LoVo (cell line): ENCODE results near the gene CDT1.
"Not testable (repeated sequence)": the region's sequence is repeated elsewhere in the genome, so short reads cannot be mapped to it uniquely, and the experiment has no call there.

Experiments used
- DNase-seq: peaks from one replicate; pipeline ENCODE4 v3.0.0-alpha.2; 2016; ENCODE audit warnings: low spot score

CDT1 gene

DNA sequence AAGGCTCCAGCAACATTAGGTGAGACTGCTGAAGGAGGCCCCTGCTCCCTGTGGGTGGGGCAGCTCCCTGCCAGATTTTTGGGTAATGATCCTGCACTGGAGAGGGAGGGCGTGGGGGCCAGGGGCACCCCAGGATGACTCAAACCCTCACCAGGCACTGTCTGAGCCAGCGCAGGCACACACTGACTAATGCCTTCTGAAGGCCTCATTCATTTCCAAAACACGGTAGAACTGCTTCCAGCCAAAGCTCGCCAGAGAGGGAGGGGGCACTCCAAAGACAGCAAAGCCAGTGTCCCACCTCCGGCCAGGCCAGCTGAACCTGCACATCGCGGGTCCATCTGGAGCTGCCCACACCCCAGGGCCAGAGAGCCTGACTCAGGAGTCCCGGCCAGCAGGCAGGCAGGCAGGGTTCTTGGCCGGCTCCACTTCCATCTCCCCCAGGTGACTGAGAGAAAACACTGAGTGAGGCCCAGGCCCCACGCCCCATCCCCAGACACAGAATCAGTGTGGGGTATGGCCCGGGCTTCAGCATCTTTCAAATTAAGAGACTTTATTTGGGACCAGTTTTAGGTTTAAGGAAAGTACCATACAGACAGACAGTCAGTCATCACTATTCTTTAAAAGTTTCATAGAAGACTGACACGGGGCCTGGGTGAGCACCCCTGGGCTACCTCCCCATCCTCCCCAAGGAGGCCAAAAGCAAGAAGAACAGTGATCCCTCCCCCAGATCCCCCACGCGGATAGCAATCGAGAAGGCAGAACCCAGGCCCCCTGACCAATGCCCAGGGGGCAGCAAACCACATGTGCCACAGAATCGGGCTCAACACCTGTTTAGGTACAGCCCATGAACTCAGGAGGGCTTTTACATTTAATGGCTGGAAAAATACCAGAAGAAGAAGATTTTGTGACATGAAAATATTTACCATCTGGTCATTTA lies 20.9 kb upstream of the CDT1 start:
- no peak for DNase-seq

DNA sequence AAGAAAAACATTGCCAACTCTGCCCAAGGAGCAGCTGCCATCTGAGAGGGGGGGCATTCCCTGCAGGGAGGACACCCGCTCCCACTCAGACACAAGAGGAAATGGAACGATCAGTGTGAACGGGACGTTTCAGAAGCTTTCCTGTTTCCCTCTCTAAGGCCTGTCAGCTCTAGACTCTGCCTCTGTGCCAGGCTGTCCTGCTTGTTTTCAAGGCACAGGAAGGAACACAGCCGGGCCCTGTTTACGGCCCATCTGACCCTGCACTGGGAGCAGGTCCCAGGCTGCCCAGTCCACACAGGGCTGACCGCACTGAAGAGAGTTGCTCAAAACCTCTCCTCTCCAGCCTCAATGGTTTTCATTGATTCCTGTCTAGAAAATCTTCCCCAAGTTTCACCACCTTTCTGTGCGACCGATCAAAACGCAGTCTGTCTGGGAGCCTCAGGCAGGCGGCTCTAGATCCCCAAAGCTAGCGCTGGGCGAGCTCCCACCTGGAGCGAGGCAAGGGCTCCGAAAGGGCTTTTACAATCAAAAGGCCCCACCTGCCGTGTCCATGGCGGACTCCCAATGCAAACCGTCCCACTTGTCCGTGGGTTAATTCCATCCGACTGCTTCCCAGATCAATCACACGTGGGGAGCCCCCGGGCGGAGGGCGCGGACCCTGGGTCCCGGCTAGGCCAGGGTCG lies 20.1 kb upstream of the CDT1 start:
- no peak for DNase-seq

DNA sequence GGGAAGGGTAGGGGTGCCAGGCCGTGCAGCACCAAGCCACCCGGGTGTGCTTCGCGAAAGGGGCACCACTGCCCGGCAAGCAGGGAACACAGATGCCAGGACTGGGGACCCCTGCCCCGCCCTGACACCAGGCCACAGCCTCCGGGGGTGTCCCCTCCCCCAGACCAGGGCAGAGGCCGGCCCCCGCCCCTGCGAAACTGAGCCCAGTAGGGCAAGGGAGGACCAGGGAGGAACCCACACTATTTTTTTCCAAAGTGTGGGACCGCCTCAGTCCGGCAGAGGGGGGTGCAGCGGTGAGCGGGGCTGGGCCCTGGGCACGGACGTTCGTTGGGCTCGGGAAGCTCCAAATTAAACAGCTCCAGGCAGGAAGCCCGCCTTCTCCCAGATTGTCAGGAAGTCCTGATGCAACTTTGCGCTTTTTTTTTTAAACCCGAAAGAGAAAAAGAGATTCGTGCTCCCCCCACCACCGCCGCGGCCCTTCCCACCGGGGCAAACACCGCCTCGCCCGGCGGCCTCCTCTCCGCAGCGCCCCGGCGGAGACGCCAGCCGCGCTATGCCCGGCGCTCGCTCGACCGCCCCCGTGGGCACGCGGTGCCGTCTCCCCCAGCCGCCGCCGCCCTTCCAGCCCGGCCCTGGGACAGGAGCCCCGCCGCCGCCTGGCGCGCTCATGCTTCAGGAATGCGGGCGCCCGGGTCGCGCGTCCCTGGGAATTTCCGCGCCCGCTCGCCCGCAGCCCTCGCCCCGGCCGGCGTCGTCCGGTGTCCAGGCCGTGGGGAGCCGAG lies 19.3 kb upstream of the CDT1 start:
- peak; percentile 54 for DNase-seq

DNA sequence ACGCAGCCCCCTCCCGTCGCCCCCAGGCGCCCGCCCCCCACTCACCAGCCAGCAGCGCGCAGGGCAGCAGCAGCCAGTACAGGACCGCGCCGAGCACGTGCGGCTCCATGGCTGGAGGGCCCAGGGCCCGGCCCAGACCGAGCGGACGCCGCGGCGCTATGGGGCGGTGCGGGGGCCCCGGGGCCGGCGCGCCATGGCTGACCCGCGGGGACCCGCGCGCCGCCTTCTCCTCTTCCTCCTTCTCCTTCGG lies 18.8 kb upstream of the CDT1 start:
- DNase-seq = no peak

DNA sequence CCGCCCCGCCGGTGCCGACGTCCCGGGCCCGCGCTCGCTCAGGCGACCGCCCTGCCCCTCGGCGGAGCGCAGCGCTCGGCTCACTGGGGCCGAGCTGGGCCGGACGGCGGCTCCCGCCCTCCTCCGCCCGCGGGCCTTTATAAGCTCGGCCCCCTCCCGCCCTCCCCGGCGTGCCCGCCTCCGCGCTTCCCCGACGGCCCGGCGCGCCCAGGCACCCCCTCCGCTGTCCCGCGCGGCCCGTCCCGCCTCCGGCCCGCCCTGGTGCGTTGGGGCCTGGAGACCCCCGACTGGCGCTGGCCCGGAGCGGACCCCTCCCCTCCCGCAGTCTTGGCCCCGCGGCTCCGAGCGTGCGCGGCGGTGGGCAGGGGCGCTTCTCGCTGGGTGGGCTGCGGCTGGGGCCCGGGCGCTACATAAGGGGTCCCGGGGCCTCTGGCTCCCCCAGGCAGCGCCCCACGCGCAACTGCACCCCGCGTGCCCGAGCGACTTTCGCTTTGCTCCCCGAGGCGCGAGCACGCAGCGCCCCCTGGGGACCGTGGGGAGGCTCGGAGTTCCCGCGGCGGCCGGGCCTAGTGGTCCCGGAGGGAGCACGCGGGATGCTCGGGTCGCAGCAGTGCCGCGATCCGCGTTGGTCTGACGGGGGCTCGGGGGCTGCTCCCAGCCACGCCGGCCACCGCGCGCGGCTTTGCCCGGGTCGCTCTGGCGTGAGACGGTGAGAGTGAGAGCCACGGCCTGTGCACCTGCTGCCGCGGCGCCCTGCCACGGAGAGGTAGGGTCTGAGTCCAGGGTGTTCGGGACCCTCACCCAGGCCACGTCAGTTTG lies 18.3 kb upstream of the CDT1 start, which contains the start of gene PIEZO1:
Gene PIEZO1, minus strand, starts transcription at position 115 of the 819 bp plus-strand sequence. CDS start 256 bp downstream, outside the sequence.
- peak; percentile 66 for DNase-seq

DNA sequence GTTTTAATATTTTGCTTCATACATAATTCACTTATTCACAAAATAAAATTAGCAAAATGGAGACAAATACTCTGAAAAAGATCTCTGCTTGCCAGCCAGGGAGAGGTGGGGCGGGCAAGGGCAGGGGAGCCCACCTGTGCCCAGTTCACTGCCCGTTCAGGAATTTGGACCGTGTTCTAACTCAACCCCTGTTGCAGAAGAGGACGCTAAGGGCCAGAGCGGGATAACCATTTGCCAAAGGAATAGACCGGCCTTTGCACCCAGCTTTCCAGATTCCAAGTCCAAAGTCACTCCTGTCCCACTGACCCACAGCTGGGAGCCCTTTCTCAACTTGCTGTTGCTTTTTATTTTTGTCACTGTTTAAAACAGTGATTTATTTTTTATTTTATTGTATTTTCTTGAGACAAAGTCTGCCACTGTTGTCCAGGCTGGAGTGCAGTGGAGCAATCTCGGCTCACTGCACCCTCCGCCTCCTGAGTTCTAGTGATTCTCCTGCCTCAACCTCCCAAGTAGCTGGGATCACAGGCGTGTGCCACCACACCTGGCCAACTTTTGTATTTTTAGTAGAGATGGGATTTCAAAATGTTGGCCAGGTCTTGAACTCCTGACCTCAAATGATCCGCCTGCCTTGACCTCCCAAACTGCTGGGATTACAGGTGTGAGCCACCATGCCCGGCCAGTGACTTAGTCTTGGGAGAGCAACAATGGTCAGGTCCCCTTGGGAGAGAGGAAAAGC lies 15.8 kb upstream of the CDT1 start:
- DNase-seq = no peak

DNA sequence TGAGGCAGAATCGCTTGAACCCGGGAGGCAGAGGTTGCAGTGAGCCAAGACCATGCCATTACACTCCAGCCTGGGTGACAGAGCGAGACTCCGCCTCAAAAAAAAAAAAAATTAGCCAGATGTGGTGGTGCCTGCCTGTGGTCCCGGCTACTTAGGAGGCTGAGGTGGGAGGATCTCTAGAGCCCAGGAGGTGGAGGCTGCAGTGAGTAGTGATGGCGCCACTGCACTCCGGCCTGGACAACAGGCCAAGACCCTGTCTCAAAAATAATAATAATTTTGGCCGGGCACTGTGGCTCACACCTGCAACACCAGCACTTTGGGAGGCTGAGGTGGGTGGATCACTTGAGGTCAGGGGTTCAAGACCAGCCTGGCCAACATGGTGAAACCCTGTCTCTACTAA lies 14.8 kb upstream of the CDT1 start:
- DNase-seq = not testable (repeated sequence)

DNA sequence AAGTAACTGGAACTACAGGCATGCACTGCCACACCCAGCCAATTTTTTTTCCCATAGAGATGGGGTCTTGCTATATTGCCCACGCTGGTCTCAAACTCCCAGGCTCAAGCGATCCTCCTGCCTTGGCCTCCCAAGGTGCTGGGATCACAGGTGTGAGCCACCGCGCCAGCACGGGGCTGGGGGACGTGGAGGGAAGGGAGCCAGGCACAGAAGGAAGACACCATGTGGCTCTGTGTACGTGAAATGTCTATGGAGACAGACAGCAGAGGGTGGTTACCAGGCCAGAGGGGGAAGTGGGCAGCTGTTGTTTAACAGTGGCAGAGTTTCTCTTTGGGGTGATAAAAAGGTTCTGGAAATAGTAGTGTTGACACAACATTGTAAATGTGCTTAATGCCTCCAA lies 14.0 kb upstream of the CDT1 start:
- DNase-seq = no peak

DNA sequence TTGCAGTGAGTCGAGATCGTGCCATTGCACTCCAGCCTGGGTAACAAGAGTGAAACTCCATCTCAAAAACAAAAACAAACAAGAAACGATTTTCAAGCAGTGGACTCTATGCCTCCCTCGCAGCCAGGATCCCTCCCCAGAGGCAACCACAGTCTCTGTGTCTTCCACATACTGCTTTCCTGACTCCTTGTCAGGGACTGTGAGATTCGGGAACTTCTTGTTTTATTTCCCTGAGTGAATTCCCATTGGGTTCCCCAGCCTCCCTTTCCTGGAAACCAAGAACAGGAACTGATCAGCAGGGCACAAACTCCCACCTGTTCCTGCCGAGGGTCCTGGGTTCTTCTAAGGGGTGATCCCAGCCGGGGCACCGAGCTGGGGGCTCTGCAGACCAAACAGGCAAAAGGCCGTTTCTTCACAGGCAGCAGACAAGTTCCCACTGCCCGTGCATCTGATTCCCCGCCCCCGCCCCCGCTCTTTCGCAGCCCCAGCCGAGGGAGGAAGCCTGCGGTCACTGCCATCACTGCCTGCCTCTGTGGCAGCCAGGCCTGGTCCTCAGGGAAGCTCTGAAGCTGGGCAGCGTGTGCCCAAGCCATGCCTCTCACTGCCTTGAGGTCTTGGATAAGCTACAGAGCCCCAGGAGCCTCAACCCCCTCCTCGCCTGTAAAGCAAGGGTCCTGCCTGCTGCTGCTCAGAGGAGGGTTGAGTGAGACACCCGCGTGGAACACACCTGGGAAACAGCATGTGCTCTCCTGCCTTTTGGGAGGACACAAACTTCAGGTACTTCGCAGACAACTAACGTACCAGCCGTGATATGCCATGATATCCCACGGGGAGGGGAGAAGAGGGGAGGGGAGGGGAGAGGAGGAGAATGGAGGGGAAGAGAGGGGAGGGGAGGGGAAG lies 13.0 kb upstream of the CDT1 start:
- DNase-seq = no peak

DNA sequence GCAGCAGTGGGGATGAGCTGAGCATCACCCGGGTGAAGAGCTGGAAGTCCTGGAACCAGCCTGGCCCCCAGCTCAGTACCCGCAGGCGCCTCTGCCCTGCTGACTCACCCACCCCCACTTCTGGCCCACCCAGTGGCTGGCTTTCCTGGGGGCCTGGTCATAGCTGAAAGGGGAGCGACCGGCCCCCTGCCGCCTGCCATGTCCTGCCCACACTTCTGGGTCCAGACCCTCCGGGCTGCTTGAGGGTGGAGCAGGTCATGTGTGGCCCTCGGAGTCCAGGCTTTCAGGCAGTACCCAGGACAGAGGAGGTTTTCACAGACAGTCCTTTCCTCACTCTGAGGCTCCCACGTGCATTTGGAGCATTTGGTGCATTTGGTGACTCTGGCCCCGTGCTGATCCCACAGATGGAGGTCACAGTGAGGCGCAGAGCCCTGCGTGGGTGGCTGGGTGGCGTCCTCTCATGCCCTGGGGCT lies 11.5 kb upstream of the CDT1 start:
- DNase-seq = no peak

DNA sequence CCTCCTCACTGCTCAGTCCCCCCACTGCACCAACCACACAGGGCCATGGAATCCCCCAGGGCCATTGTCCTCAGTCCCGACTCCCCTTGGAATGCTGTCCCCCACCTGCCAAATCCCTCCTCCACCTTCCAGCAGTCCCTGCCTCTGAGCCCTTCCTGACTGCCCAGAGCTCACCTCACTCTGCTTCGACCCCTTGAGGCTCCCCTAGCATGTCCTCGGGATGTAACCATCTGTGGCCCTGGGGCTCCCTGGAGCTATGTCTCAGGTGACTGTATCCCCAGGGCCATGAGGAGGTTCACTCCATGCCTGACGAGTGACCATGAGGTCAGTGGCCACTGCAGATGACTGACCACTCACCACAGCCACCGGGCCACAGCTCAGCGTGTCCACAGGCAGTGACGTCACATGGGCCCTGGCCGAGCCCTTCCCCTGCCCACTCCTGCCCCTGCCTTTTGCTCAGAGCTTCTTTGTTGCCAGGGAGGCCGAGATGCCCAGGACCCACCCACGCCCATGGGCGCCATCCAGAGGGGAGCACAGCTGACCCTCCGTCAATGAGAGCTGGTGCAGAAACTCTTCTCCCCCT lies 10.8 kb upstream of the CDT1 start:
- DNase-seq = no peak

DNA sequence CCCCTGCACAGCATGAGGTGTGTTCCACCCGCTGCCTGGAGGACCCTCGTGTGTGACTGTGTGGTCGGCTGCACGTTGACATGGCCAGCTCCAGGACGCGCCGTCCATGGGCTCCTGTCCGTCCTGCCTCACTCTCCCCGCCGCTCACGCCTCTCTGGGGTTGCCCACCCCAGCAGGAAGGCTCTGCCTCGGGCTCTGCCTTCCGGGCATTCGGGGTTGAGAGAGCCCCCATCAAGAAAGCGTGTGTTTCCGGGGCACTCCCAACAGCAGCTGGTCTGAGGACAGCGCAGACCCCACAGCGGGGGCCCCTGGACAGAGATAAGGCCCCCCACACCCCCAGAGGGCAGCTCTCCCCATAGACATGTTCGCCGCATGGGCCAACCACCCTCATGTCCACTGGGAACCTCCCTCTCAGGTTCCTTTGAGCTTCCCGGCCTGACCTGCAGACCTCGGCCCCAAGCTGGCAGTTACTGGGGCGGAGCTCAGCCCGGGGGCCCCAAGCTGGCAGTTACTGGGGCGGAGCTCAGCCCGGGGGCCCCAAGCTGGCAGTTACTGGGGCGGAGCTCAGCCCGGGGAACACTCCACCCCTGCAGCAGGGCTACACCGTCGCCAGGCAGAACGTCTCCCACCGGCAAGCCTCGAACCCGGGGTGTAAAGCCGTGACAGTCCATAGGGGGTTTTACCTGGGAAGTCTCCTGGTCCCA lies 10.2 kb upstream of the CDT1 start:
- no peak for DNase-seq

DNA sequence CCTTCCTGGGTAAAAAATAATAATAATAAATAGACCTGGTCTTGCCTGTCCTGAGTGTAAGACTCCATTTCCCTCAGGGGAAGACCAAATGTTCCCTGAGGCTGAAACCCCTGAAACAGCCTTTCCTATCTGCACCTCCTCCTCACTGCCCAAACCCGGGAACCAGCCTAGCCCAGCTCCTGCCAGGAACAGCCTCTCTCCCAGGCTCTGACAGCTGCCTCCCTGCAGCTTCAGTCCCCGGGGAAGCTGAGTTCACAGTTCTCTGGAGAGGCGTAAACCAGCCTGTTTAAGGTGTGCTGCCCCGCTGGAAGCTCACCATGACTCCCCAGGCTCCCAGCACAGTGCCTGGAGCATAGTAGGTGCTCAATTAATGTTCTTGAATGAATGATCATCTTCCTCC lies 7.3 kb upstream of the CDT1 start:
- DNase-seq = no peak

DNA sequence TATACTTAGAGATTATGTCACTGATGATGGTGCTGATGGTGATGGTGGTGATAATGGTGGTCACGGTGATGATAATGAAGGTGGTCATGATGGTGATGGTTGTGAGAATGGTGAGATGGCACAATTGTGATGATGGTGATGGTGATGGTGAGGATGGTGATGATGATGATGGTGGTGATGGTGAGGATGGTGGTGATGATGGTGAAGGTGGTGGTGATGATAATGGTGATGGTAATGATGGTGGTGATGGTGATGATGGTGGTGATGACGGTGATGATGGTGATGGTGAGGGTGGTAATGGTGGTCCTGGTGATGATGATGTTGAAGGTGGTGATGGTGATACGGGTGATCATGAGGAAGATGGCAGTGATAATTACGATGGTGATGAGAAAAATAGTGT lies 5.5 kb upstream of the CDT1 start:
- DNase-seq = no peak

DNA sequence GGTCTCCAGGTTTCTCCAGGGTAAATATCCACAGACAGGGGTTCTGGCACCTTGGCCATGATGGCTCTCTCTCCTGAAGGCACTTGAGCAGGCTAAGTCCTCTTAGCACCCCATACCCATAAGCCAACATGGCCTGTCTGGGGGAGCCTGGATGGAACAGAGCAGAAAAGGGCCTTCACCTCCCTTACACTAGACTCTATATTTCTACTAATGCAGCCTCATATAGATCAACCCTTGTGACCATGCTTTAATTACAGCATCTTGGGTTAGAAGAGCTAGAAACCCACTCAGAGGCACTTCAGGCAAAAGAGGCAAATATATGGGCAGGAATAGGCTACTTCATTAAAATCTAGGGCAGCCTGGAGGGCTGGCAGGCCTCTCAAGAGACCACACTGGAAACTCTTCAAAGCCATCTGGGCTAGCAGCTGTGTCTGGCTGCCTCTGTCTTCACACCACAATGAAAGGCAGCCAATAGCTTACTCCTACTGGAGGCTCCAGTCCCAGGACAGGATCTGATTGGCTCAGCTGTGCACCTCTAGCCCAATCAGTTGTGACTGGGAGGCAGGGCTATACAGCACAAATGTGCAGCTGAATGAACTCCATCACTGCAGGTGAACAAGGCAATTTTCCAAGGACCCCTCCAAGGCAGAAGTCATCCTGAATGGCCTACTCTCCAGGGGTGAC lies 4.7 kb upstream of the CDT1 start:
- DNase-seq = no peak

DNA sequence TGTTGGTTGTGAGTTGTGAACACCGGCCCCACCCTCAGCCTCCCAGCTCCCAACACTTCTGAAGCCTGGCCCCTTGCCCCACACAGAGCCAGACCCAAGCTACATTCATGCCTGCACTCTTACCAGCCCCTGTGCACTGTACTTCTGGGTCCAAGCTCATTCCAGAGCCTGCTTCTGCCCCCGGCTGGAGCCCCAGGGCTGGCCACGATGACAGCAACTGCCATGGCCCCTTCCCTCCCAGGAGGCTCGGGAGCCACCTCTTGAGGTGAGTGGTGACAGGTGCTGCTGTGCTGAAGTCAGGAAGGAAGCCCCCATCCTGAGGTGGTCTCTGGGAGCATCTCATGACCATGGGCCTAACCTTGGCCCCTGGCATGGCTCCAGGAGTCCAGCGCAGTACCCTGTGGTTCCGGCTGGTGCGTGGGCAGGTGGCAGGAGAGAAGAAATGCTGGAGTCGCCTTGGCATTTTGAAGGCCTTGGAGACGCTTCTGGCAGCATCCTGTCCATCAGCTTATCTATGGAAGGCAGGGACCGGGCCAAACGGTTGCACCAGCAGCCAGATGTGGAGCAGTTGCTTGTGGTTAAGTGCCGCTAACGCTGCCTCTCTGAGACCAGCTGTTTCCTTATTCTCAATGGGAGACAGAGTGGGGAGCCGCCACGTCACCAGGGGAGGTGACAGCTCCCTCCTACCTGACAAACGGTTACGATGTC lies 3.9 kb upstream of the CDT1 start:
- DNase-seq = no peak

DNA sequence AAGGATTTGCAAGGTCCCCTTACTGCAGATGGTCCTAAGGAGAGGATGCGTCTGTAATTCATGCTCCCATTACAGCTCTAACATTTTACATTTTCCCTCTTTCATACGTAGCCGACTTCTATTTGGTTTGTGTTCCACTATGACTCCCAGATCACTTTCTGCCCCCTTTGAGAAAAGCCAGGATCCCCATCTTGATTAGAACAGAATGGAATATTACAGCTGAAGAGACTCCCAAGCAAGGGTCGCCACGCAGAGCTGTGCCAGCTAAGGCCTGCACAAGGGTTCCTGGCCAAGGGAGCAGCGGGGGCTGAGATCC lies 3.4 kb upstream of the CDT1 start:
- no peak for DNase-seq

DNA sequence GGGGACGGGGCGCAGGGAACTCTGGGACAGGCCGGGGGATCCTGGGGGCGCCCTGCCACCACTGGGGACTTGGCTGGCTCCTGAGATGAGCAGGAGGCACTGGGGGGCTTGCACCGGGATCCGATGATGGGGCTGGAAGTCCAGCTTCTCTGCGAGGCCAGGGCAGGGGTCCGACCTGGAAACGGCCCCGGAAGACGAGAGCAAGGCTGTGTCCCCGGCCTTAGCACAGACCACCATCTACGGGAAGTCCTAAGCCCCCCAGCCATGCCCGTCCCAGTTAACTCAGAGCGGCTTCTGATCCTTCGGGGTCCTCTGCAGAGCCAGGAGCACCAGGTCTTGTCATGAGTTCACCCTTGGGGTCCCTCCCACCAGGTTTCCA lies 573 bp downstream of the CDT1 start:
- DNase-seq = no peak
